Measurements from ENCODE around the gene SMAD6. TPM values are rescaled to one million over a fixed set of nuclear protein-coding genes. Genes with fewer than 3 reads are reported as not detected.

Gene SMAD6
- total RNA-seq, 4 donors from 2014 or later, result 59.3 to 118 (median 62.3) TPM

DNA sequence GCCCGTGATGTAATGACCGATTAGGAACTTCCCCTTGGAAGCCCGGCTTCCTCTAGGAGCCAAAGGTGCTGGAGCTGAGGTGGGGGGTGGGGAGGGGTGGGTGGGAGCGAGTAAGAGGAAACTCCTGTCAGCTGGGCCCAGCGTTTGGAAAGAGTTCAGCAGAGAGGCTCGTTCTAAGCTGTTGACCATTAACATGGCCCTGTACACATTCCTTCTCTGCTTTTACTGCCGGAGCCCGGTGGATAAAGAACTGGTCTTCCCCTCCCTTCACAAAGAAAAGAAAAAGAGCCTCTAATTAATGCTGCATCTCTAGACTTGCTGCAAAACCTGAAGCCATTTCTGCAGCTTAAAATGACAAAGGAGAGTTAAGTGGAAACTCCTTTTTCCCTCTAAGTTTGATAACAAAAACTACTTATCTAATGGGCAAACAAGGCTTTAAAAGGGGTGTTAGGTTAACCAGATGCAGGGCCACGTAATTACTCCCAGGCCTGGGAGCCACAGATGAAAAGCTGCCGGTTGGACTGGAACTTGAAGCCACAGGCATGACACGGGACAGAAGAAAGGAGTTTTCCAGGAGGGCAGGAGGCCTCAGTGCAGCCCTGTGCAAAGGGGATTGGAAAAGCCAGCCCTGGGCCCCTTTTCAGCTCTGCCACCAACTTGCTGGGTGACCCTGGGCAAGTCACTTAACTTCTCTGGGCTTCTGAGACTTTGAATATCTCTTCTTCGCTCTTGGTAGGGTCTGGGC, 71.3 kb downstream of the SMAD6 start:
- no peak for TF ChIP-seq POLR2A (IDR thresholded peaks at IDR 0.05)
- TF ChIP-seq CTCF (IDR thresholded peaks at IDR 0.05), result no peak
- Histone ChIP-seq H3K9me3 (no peaks in the 10 kb centered on the region), H3K36me3 (no peaks in the 10 kb centered on the region), H3K27me3 (no peaks in the 10 kb centered on the region), H3K4me1 (peaks cover 50 to 91% of the 10 kb centered on the region in 2 donors), H3K4me3 (replicated peaks in 1 of 3) (peak overlapping the region in 1 of 3 donors; percentile 2), H3K27ac (peak overlapping the region; percentile 88 to 94 (median 92))
- WGBS, 2 donors, result 19 to 20% methylated on average over 12 of the region's 12 CpGs
- peak; percentile 68 to 71 for DNase-seq
- intact Hi-C loops (cut with DNase I), result loop anchor here (5.0 to 10.0 kb wide), 2 partner anchors 71 to 268 kb away; partner anchors contain the start of genes RPL4, SMAD6 and ZWILCH

GRCh38 chr15:66774001-66774814, 72.2 kb downstream of the SMAD6 start:
- WGBS, 2 donors, result 11 to 12% methylated on average over 12 to 15 of the region's 19 CpGs
- DNase-seq, result peak; percentile 95 to 96
- Histone ChIP-seq H3K4me3 (replicated peaks in 1 of 3) (peak overlapping the region in 1 of 3 donors; percentile 2), H3K4me1 (peaks cover 50 to 99% of the 10 kb centered on the region in 2 donors), H3K9me3 (no peaks in the 10 kb centered on the region), H3K27ac (peak overlapping the region; percentile 88 to 94 (median 92)), H3K36me3 (no peaks in the 10 kb centered on the region), H3K27me3 (no peaks in the 10 kb centered on the region)
- intact Hi-C loops (cut with DNase I), result loop anchor here (5.0 to 10.0 kb wide), 2 partner anchors 72 to 269 kb away; partner anchors contain the start of genes RPL4, SMAD6 and ZWILCH
- TF ChIP-seq CTCF (IDR thresholded peaks at IDR 0.05) (peak; percentile 92 to 100 (median 97)), POLR2A (IDR thresholded peaks at IDR 0.05) (peak in 1 of 2 donors; percentile 54)

- TF ChIP-seq POLR2A (IDR thresholded peaks at IDR 0.05), result no peak
- no peak for TF ChIP-seq CTCF (IDR thresholded peaks at IDR 0.05)
- DNase-seq, result peak; percentile 90 to 91
- H3K9me3 ChIP-seq, result no peaks in the 10 kb centered on the region
- H3K4me3 ChIP-seq (replicated peaks in 1 of 3), result no peak overlapping the region
- peaks cover 58 to 99% of the 10 kb centered on the region in 2 donors for H3K4me1 ChIP-seq
- WGBS, 2 donors, result 69 to 75% methylated on average over 18 of the region's 18 CpGs
- no peaks in the 10 kb centered on the region for H3K27me3 ChIP-seq
- intact Hi-C loops (cut with DNase I), result loop anchor here (5.0 to 10.0 kb wide), 3 partner anchors 72 to 271 kb away; partner anchors contain the start of genes RPL4 and ZWILCH
- H3K27ac ChIP-seq, result peak overlapping the region; percentile 88 to 94 (median 92)
- H3K36me3 ChIP-seq, result no peaks in the 10 kb centered on the region
Measured at GRCh38 chr15:66775127-66776105, 73.4 kb downstream of the SMAD6 start.

DNA sequence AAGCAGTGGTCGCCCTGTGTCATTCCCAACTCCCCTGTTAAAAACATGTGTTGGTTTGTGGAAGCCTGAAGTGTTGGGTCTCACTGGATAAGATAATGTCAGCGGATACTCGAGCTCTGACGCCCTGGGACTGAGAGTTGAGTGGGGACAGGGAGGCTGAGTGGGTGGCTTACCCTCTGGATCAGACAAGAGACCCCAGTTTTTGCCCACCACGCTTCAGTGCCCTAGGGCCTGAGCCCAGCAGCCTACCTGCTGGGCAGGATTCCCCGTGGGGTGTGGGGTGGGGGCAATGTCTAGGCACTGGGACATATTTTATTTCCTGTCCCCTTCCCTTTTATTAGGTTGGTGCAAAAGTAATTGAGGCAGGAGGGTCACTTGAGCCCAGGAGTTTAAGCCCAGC, 75.0 kb downstream of the SMAD6 start:
- DNase-seq, result no peak
- Histone ChIP-seq H3K36me3 (peaks cover 5 to 7% of the 10 kb centered on the region in 2 donors), H3K27me3 (no peaks in the 10 kb centered on the region), H3K27ac (peak overlapping the region; percentile 39 to 92 (median 61)), H3K4me3 (replicated peaks in 1 of 3) (no peak overlapping the region), H3K9me3 (no peaks in the 10 kb centered on the region), H3K4me1 (peaks cover 51 to 86% of the 10 kb centered on the region in 2 donors)
- intact Hi-C loops (cut with DNase I), result loop anchor here (5.0 to 10.0 kb wide), 3 partner anchors 70 to 272 kb away; partner anchors contain the start of genes RPL4 and ZWILCH
- WGBS, 2 donors, result 47 to 75% methylated on average over 4 to 6 of the region's 6 CpGs
- TF ChIP-seq CTCF (IDR thresholded peaks at IDR 0.05) (no peak), POLR2A (IDR thresholded peaks at IDR 0.05) (no peak)
